Activated CD8-positive, alpha-beta T cell treated with anti-CD3 and anti-CD28 coated beads, Interleukin-2, amount 10 ng/mL, durations not matched to agents 7 days and 5 days (primary cell): ENCODE measurements around the gene NCOA4. TPM values are rescaled to one million over a fixed set of nuclear protein-coding genes. Genes with fewer than 3 reads are reported as not detected.
A peak's percentile ranks its signal among the peaks of the same experiment; 100 is the strongest.
"Not testable (repeated sequence)": the region's sequence is repeated elsewhere in the genome, so short reads cannot be mapped to it uniquely, and the experiment has no call there.

Source experiments
- ATAC-seq: fragments of 150-1000 bp; cut with Tn5 transposase; one replicate; pipeline ENCODE4 v1.10.0; 2021; ENCODE audit warnings: moderate library complexity
- CTCF ChIA-PET: fragments of 350-600 bp; sonication (Branson Sonifier 250); formaldehyde crosslinking; loops from one replicate; lab custom pipeline; 2021; ENCODE audit warnings: antibody characterized with exemption; lab: Charles Lee
- POLR2A ChIA-PET: fragments of 350-600 bp; sonication (Branson Sonifier 250); formaldehyde crosslinking; loops from one replicate; lab custom pipeline; 2021; ENCODE audit warnings: antibody characterized with exemption; lab: Charles Lee
- DNase-seq: peaks from one replicate; pipeline ENCODE4 v3.0.0-alpha.2; 2020
- H3K27ac Mint-ChIP-seq: one replicate; pipeline ENCODE4 v1.8.0; 2021; ENCODE audit warnings: mild to moderate bottlenecking, mixed read lengths
- H3K27me3 Mint-ChIP-seq: one replicate; pipeline ENCODE4 v1.8.0; 2021; ENCODE audit warnings: low read depth, mixed read lengths
- H3K36me3 Mint-ChIP-seq: one replicate; pipeline ENCODE4 v1.8.0; 2021; ENCODE audit warnings: low read depth, mixed read lengths
- H3K4me1 Mint-ChIP-seq: one replicate; pipeline ENCODE4 v1.8.0; 2021; ENCODE audit warnings: low read depth, mixed read lengths
- H3K4me3 Mint-ChIP-seq: one replicate; pipeline ENCODE4 v1.8.0; 2021; ENCODE audit warnings: mild to moderate bottlenecking, mixed read lengths
- H3K9me3 Mint-ChIP-seq: one replicate; pipeline ENCODE4 v1.8.0; 2022; ENCODE audit warnings: mixed read lengths; ENCODE audit not compliant: insufficient read depth
- total RNA-seq, 2 experiments: library from RNA; stranded (reverse); gene quantifications; one replicate each; pipeline ENCODE4 v1.2.3, GENCODE V29; 2021

NCOA4 gene
- total RNA-seq, 2 experiments from 2014 or later, result 119 to 120 TPM

DNA sequence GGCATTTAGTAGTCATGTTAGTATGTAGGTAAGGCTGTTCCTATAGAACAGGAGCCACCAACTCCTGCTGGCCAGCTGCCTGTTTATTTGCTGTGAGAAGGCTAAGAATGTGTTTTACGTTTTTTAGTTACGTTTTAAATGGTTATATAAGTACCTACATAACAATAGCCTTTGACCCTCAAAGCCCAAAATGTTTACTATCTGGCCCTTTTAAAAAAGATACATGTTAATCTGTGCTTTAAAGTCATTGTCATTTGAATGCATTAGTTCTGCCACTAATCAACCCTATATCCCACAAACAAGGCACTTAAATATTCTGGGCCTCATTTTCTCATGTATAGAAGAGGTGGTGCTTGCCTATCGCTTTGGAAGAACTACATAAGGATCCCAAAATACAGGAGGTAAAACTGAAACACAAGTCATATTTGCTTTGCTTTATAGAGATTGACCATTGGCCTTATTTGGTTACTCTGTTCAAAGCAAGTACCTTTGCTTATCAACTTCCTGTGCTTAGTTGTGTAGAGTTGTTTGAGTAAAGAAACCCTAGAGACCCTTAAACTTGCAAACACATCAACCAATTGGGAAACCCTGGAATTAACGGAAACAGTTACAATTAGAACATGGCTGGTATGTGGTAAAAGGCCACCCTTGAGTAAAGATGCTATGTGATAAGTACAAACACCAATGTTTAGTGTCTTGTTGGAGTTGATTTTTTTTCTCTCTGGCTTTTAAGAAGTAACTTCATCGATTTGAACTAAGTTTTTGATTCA is 32.2 kb downstream of the NCOA4 start:
- H3K4me1 Mint-ChIP-seq, result no peaks in the 10 kb centered on the region
- peaks cover 59% of the 10 kb centered on the region for H3K36me3 Mint-ChIP-seq
- ChIA-PET POLR2A (no interaction called here), CTCF (no interaction called here)
- no peak for DNase-seq
- no peak for ATAC-seq
- no peak overlapping the region for H3K27ac Mint-ChIP-seq
- no peaks in the 10 kb centered on the region for H3K27me3 Mint-ChIP-seq
- no peak overlapping the region for H3K4me3 Mint-ChIP-seq
- no peaks in the 10 kb centered on the region for H3K9me3 Mint-ChIP-seq

DNA sequence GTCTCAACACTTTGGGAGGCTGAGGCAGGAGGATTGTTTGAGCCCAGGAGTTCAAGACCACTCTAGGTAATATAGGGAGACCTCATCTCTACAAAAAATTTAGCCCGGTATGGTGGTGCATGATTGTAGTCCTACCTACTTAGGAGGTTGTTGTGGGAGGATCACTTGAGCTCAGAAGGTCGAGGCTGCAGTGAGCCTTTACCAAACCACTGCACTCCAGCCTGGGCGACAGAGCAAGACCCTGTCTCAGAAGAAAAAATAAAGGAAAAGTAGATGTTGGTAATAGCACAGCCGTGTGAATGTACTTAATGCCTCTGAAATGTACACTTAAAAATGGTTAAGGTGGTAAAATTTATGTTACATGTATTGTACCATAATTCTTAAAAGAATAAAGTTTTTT is 32.9 kb downstream of the NCOA4 start:
- Mint-ChIP-seq H3K9me3 (no peaks in the 10 kb centered on the region), H3K4me1 (no peaks in the 10 kb centered on the region), H3K36me3 (peaks cover 62% of the 10 kb centered on the region), H3K4me3 (no peak overlapping the region), H3K27ac (no peak overlapping the region), H3K27me3 (no peaks in the 10 kb centered on the region)
- DNase-seq (no peak), ATAC-seq (no peak)
- ChIA-PET POLR2A (no interaction called here), CTCF (no interaction called here)

DNA sequence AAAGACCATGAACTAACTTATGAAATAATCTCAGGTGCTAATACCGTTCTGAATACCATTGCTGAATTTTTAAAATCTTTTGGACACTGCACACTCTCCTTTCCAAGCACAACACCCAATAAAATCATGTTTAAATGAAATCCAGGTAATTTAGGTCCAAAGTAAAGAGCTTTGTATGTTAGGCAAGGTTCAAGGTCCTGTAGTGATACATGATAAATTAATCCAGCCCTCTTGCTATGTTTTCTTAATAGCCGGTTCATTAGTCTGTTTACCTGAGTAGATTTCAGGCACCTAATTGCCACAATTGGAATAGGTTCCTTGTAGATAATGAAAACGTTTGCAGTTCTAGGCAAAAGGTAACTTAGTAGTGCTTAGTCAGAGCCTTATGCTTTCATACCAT is 44.8 kb downstream of the NCOA4 start:
- DNase-seq, ATAC-seq, H3K27ac Mint-ChIP-seq, POLR2A ChIA-PET, H3K9me3 Mint-ChIP-seq, CTCF ChIA-PET, H3K4me3 Mint-ChIP-seq, H3K4me1 Mint-ChIP-seq, H3K27me3 Mint-ChIP-seq: not testable (repeated sequence)
- H3K36me3 Mint-ChIP-seq, result peaks cover 24% of the 10 kb centered on the region

DNA sequence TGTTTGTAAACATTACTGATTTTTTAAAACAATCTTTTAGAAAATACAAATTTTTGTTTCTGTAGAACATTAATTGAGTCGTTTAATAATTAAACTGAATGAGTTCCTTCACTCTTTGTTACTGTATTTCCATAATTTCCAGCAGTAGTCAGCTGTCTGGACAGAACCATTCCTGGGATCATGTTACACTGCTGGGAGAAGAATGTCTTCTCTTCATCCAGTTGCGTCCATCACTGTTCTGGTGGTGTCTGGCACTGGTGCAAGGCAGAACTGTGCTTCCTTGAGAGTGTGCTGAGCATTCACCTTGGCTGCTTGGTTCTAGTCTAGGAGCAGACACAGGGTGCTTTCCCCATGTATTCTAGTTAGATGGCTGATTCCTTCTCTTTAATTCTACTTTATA is 46.0 kb downstream of the NCOA4 start:
- H3K4me3 Mint-ChIP-seq, CTCF ChIA-PET, H3K9me3 Mint-ChIP-seq, H3K27ac Mint-ChIP-seq, DNase-seq, ATAC-seq, POLR2A ChIA-PET, H3K27me3 Mint-ChIP-seq, H3K4me1 Mint-ChIP-seq: not testable (repeated sequence)
- peaks cover 23% of the 10 kb centered on the region for H3K36me3 Mint-ChIP-seq

DNA sequence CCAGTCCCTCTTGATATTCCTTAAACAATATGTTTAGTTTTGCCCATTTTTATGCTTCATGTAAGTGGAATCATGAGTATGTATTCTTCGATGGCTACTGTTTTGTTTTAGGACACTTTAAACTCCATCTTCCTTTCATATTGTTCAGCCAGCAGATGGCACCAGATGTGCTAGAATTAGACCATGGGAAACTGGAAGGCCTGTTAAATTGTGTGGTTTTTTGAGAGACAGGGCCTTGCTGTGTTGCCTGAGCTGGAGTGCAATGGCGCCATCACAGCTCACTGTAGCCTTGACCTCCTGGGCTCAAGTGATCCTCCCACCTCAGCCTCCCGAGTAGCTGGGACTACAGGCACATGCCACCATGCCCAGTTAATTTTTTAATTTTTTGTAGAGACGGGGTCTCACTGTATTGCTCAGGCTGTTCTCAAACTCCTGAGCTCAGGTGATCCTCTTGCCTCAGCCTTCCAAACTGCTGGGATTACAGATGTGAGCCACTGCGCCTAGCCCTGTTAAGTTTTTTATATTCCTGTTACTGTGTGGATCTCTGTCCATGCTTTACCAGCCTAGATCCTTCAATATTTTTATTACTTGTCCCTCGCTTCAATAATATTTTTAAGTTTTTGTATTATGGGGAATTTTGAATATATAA is 46.8 kb downstream of the NCOA4 start:
- ATAC-seq, result peak; percentile 79
- H3K4me1 Mint-ChIP-seq, H3K4me3 Mint-ChIP-seq, H3K27me3 Mint-ChIP-seq, H3K27ac Mint-ChIP-seq, H3K9me3 Mint-ChIP-seq, POLR2A ChIA-PET: not testable (repeated sequence)
- peak; percentile 64 for DNase-seq
- peaks cover 26% of the 10 kb centered on the region for H3K36me3 Mint-ChIP-seq
- CTCF ChIA-PET, result interaction anchor here (0.7 kb wide), 1 partner anchor 43 kb away, joined by 3 read pairs; no protein-coding TSS in a partner anchor

DNA sequence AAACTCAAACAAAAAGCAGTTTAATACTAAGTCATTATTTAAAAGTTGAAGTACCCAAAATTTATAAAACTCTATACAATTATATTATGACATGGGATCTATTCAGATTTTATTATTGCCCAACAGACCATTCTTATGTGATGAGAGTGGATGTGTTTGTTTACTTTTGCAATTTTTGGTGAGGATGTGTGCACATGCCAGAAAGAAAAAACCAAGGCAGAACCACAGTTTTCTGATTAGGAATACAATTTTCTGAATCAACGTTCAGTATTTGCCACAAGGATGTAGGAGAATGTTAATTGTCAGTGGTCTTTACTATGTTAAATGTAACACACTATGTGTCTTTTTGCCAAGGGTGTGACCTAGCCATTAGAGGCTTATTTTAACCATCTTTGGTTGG is 49.1 kb downstream of the NCOA4 start:
- H3K9me3 Mint-ChIP-seq, CTCF ChIA-PET, H3K27ac Mint-ChIP-seq, DNase-seq, POLR2A ChIA-PET, ATAC-seq, H3K4me3 Mint-ChIP-seq, H3K27me3 Mint-ChIP-seq, H3K4me1 Mint-ChIP-seq: not testable (repeated sequence)
- peaks cover 20% of the 10 kb centered on the region for H3K36me3 Mint-ChIP-seq

DNA sequence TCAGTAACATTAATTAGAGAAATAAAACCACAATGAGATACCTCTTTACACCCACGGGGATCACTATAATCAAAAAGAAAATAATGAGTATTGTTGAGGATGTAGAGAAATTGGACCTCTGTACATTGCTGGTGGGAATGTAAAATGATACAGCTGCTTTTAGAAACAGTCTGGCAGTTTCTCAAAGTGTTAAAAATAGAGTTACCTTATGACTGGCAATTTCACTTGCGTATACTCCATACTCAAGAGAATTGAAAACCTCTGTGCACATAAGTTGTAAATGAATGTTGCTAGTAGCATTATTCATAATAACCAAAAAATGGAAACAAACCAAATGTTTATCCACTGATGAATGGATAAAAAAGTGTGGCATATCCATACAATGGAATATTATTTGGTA is 51.9 kb downstream of the NCOA4 start:
- H3K27ac Mint-ChIP-seq, H3K9me3 Mint-ChIP-seq, DNase-seq, POLR2A ChIA-PET, CTCF ChIA-PET, ATAC-seq, H3K4me3 Mint-ChIP-seq, H3K27me3 Mint-ChIP-seq: not testable (repeated sequence)
- H3K4me1 Mint-ChIP-seq, result peaks cover 19% of the 10 kb centered on the region
- H3K36me3 Mint-ChIP-seq, result peaks cover 22% of the 10 kb centered on the region

DNA sequence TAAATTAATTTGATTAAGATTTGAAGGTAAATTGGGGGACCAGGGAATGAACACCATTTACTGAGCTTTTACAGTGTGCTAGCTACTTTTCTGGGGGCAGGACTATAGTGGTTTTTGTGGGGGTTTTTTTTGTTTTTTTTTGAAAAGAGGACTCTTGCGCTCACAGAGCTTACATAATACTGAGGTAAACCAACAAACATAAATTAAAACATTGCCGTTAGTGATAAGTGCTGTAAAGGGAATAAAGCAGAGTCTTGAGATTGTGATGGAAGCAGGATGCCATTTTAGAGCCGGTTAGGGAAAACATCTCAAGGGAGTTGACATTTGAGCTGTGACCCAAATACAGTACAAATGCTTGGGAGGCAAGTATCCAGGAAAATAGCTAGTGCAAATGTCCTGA is 56.4 kb downstream of the NCOA4 start:
- ATAC-seq, H3K27me3 Mint-ChIP-seq, CTCF ChIA-PET, POLR2A ChIA-PET, H3K9me3 Mint-ChIP-seq, DNase-seq: not testable (repeated sequence)
- peak overlapping the region; percentile 100 for H3K4me3 Mint-ChIP-seq
- H3K4me1 Mint-ChIP-seq, result peaks cover 32% of the 10 kb centered on the region
- peaks cover 20% of the 10 kb centered on the region for H3K36me3 Mint-ChIP-seq
- peak overlapping the region; percentile 32 for H3K27ac Mint-ChIP-seq

DNA sequence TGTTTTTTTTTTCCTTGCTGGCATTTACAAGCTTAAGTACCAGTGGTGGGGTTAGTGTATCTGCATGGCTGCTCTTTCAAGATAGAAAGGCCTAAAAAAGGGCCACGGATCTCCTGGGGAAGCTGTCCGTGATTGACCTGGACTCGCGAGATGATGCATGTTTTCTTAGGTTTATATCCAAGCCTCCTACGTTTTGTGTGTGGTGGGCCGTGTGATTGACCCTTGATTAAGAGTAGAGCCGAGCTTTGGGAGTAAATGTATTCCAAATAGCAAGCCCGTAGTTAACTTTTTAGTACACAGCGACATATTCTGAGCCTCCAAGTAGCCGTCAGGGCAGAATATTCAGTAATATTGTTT is 57.6 kb downstream of the NCOA4 start:
- Mint-ChIP-seq H3K4me3 (peak overlapping the region; percentile 100), H3K27ac (peak overlapping the region; percentile 95), H3K36me3 (peaks cover 18% of the 10 kb centered on the region), H3K4me1 (peaks cover 34% of the 10 kb centered on the region)
- not testable (repeated sequence) for H3K27me3 Mint-ChIP-seq, H3K9me3 Mint-ChIP-seq, DNase-seq
- POLR2A ChIA-PET, result interaction anchor here (0.6 kb wide), 1 partner anchor 1005 kb away, joined by 3 read pairs; no protein-coding TSS in a partner anchor
- CTCF ChIA-PET, result interaction anchor here (1.2 kb wide), 1 partner anchor 56 kb away, joined by 3 read pairs; no protein-coding TSS in a partner anchor
- ATAC-seq, result peak; percentile 28

DNA sequence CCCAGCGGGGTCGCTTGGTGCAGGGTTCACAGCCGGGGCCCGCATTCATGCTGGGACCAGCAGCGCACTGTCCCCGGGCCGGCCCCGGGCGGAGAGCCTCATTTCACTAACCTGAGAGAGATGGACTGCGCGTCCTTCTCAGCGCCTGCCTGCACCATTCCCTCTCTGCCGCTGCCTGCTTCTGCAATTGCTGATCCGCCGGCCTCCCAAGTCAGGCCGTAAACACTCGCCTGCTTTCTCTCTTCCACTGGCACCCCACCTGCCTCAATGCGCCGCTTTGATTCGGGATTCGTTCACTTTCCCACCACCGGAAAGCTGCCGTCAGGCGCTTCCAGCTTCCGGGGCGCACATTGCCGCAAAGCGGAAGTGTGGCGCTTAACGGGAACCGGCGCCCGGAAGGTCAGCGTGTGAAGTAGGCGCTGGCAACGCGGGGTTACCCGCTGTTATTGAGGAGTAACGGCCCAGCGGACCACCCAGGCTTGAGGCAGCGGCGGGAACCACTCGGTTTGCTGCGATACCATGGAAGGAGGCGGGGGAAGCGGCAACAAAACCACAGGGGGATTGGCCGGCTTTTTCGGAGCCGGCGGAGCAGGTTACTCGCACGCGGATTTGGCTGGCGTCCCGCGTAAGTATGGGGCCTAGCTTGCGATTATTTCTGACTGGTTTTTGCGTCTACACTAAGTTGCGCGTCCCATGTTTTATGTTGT is 58.2 kb downstream of the NCOA4 start, which contains the start of gene TIMM23:
Gene TIMM23, plus strand, starts transcription at position 384 of the 707 bp plus-strand sequence. Its CDS starts 136 bp downstream, at position 520.
- Mint-ChIP-seq H3K4me1 (peaks cover 34% of the 10 kb centered on the region), H3K27ac (peak within 1 kb of the TSS; percentile 95), H3K36me3 (peaks cover 18% of the 10 kb centered on the region), H3K4me3 (peak within 1 kb of the TSS; percentile 100)
- ChIA-PET CTCF (interaction anchor here (1.2 kb wide), 1 partner anchor 56 kb away, joined by 3 read pairs; no protein-coding TSS in a partner anchor), POLR2A (interaction anchor here (0.6 to 0.8 kb wide), 2 partner anchors 33 to 1005 kb away, joined by 3 read pairs; no protein-coding TSS in a partner anchor)
- ATAC-seq (peak; percentile 86), DNase-seq (peak; percentile 90)
- not testable (repeated sequence) for H3K9me3 Mint-ChIP-seq, H3K27me3 Mint-ChIP-seq

DNA sequence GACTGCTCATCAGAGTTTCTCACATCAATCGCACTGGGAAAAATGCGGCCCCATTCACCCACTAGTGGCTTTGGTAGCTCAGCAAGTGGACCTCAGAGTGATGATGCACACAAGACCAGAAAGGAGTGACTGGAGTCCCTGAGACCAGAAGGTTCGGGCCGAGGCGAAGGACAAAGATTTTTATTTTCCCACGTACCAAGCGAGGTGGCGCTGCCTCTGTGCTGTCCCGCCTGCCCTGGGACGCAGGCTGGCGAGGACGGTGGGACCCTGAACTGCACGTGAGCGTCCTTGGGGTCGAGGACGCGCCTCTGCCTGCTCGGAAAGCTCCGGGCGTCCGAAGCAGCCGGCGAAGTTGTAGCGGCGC is 58.7 kb downstream of the NCOA4 start:
- POLR2A ChIA-PET, result interaction anchor here (0.8 kb wide), 1 partner anchor 34 kb away, joined by 3 read pairs; no protein-coding TSS in a partner anchor
- CTCF ChIA-PET, H3K27me3 Mint-ChIP-seq, H3K9me3 Mint-ChIP-seq: not testable (repeated sequence)
- H3K4me1 Mint-ChIP-seq, result peaks cover 34% of the 10 kb centered on the region
- H3K27ac Mint-ChIP-seq, result peak overlapping the region; percentile 90
- DNase-seq, result peak; percentile 24
- peak; percentile 51 for ATAC-seq
- peaks cover 18% of the 10 kb centered on the region for H3K36me3 Mint-ChIP-seq
- peak overlapping the region; percentile 100 for H3K4me3 Mint-ChIP-seq
